Activated CD4-positive, alpha-beta T cell treated with anti-CD3 and anti-CD28 coated beads for 24 hours (primary cell): ENCODE results near the gene SSB.
"Not testable (repeated sequence)": the region's sequence is repeated elsewhere in the genome, so short reads cannot be mapped to it uniquely, and the experiment has no call there.

ENCODE experiments used
- DNase-seq, 2 donors: peaks; one replicate each; pipeline ENCODE4 v3.0.0-alpha.2; 2020; ENCODE audit warnings: low read depth in 2 of 2

The SSB gene

DNA sequence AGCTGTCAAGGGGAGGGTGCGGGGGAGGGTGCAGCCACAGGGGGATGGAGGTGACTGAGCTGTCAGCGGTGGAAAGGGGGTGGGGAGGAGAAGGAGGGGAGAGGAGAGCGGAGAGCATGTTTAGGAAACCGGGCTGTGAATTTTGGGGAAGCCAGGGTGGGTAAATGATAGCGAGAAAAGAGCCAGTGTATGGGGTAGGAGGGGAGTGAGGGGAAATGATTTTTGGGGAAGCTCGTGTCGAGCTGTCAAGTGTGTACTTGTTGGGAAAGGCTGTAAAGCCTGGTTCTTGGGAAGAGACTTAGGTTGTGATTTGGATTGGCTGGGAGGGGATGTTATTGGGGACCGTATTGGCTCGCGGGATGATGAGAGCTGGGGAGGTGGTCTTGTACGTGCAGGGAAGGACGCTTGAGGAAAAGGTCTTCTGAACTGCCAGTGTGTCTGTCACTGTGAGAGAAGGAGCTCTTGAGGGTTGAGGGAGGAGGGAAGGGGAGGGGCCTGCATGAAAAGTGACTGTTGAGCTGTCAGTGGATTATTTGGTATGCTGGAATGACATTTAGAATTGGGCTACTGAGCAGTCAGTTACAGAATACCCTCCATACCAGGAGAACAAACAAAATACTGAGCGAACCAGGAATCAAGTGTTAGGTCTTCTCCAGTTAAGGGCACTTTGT is 29.6 kb downstream of the SSB start:
- DNase-seq, result peak; percentile 28 to 44

DNA sequence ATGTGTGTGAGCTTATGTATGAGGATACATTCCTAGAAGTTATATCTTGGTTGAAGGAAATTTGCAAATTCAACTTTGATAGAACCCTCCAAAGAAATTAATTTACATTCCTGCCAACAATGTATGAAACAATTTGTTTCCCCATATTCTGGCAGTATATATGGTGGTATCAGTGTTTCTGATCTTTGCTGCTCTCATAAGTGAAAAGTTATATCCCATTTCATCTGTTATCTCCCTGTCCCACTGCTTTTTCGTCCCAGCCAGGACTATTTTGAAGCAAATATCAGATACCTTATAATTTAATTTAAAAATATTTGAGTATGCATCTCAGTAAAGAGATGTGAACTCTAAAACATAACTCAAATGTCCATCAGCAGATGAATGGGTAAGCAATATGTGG is 35.7 kb downstream of the SSB start:
- DNase-seq, result no peak

DNA sequence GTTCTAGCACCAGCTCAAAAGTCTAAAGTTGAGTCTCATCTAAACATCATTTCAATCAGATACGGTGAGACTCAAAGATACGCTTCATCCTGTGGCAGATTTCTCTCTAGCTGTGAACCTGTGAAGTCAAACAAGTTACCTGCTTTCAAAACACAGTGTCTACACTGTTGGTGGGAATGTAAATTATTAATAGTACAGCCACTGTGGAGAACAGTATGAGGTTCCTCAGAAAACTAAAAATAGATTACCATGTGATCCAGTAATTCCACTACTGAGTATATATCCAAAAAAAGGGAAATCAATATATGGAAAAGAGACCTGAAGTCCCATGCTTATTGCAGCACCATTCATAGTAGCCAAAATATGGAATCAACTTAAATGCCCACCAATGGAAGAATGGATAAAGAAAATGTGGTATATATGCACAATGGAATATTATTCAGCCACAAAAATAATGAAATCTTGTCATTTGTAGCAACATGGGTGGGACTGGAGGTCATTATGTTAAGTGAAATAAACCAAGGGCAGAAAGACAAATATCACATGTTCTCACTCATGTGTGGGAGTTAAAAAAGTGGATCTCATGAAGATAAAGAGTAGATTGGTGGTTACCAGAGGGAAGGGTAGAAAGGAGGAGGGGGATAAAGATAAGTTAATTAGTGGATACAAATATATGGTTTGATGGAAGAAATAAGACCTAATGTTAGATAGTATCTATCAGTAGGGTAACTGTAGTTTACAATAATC is 40.2 kb downstream of the SSB start:
- DNase-seq, result no peak

DNA sequence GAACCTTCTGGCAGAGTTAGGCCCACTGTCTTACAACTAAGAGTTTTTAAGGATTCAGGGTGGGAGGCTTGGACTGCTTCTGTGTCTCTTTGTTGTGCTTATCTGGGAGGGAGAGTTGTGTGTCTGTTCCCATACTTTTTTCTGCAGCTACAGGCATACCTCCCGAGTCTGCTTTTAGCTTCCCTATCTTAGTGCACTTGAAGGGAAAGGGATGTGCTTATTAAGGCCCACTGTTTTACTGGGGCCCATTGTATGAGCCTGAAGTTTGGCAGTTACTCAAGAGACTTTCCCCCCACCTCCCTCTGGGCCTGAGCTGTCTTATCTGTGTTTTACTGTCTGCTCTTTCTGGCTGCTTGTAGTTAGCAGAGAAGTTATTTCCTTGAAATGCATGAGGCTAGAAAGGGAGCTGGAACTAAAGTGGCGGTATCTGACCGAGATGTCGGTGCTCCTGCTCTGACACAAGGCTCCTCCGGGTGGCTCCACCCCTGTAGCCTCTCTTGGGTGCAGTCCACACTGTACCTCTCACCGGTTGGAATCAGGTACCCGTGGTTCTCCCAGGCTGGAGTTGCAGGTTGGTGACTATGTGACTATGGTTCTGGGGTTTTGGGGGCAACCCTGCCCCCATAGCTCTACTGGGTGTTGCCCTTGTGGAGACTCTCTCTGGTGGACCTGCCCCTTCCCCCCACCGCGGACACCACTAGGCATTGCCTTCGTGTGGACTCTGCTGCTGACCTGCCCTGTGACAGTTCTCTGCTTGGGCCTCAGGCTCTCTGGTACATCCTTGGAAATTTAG is 41.5 kb downstream of the SSB start:
- no peak for DNase-seq

DNA sequence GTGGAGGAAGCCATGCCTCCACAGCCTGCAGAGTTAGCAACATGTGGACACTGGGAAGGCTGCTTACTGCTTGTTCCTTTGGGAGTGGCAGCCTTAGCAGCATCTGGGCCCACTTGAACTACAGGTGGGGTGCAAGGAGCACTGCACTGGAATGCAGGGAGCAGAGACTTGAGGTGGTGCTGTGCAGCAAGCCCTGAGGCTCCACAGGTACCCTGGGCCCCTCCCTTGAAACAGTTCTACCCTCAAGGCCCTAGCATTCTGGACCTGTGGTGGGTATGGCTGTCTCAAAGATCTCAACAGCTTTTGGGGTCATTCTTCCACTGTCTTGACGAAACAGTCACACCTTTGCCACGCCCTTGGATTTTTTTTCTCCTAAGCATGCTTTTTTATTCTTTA is 42.1 kb downstream of the SSB start:
- DNase-seq, result no peak

DNA sequence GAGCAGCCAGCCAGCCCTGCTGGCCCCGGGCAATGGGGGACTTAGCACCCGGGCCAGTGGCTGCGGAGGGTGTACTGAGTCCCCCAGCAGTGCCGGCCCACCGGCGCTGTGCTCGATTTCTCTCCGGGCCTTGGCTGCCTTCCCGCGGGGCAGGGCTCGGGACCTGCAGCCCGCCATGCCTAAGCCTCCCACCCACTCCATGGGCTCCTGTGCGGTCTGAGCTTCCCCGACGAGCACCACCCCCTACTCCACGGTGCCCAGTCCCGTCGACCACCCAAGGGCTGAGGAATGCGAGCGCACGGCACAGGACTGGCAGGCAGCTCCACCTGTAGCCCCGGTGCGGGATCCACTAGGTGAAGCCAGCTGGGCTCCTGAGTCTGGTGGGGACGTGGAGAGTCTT is 43.0 kb downstream of the SSB start:
- not testable (repeated sequence) for DNase-seq

DNA sequence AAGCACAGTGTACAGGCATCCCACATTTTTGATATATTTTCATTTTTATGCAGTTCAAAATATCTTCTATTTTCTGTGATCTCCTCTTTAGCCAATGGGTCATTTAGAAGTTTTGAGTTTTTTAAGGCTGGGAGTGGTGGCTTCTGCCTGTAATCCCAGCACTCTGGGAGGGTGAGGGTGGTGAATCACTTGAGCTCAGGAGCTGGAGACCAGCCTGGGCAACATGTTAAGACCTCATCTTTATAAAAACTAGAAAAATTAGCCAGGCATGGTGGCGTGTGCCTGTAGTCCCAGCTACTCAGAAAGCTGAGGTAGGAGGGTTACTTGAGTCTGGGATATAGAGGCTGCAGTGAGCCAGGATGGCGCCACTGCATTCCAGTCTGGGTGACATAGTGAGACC is 46.3 kb downstream of the SSB start:
- DNase-seq, result no peak

DNA sequence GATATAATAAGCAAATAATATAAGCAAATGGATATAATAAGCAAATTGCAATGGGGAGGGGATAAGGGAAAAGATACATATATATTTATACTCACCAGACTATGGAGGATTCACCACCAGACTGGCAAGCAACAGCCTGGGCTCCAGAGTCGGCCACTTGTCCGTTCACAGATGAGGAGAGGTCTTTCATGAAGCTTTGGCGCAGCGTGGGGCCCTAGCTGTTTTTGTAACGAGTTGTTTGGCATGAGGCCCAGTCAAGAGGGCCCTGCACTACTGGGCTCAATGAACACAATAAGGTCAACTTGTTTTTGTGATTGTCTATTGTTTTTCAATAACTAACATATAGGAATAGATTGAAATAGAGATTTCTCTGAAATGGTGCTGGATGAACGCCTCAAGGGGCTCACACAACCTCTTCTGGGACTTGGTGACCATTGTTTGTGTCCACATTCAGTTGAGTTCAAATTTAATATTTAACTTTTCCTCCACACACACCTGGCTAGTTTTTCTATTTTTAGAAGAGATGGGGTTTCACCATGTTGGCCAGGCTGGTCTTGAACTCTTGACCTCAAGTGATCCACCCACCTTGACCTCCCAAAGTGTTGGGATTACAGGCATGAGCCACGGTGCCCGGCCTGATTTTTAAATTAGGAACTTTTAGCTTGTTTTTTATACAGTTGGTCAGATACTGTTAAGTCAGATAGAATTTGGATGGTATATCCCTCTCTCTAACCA is 50.5 kb downstream of the SSB start:
- not testable (repeated sequence) for DNase-seq

DNA sequence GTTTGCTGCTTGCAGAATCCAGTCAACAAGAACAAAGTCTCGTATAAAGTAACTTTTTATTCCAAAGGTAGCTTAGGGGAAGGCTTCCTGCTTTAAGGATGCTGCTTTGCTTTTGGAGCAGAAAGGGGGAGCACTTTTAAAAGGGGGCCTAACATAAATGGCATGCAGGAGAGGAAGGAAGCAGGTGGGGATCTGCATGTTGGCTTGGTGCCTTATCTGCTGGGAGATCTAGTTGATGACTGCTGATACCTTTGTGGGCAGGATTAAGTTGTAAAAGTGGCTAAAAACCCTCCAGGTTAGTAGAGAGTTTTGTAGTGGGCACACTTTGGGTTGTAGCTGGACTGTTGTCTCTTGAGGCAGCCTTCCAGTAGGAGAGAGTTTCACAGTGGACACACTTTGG is 51.0 kb downstream of the SSB start:
- DNase-seq, result no peak

DNA sequence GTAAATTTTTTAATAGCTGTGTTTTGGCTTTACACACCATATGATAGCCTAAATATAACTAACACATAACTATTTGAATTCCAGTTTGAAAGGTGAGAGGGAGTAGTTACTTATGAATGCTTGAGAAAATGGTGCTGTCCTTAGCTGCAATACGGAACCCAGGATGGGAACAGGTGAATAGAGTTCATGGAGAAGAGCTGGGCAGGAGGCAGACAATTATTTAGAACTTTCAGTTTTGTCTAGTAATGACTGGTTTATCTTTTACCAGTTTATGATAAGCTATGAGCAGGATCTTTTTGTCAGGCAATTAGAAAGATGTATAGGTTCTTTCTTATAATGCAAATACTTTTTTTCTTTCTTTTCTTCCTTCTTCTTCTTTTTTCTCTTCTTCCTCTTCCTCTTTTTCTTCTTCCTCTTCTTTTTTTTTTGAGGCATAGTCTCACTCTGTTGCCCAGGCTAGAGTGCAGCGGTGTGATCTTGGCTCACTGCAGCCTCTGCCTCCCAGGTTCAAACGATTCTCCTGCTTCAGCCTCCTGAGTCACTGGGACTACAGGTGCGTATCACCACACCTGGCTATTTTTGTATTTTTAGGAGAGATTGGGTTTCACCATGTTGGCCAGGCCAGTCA is 54.5 kb downstream of the SSB start:
- no peak for DNase-seq

DNA sequence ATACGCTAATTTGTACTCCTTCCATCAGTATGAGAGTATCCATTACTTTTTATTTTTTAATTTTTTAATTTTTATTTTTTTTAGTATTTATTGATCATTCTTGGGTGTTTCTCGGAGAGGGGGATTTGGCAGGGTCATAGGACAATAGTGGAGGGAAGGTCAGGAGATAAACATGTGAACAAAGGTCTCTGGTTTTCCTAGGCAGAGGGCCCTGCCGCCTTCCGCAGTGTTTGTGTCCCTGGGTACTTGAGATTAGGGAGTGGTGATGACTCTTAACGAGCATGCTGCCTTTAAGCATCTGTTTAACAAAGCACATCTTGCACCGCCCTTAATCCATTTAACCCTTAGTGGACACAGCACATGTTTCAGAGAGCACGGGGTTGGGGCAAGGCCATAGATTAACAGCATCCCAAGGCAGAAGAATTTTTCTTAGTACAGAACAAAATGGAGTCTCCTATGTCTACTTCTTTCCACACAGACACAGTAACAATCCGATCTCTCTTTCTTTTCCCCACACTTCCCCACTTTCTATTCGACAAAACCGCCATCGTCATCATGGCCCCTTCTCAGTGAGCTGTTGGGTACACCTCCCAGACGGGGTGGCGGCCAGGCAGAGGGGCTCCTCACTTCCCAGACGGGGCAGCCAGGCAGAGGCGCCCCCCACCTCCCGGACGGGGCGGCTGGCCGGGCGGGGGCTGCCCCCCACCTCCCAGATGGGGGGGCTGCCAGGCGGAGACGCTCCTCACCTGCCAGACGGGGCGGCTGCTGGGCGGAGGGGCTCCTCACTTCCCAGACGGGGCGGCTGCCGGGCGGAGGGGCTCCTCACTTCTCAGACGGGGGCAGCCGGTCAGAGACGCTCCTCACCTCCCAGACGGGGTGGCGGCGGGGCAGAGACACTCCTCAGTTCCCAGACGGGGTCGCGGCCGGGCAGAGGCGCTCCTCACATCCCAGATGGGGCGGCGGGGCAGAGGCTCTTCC is 56.9 kb downstream of the SSB start:
- DNase-seq, result not testable (repeated sequence)

DNA sequence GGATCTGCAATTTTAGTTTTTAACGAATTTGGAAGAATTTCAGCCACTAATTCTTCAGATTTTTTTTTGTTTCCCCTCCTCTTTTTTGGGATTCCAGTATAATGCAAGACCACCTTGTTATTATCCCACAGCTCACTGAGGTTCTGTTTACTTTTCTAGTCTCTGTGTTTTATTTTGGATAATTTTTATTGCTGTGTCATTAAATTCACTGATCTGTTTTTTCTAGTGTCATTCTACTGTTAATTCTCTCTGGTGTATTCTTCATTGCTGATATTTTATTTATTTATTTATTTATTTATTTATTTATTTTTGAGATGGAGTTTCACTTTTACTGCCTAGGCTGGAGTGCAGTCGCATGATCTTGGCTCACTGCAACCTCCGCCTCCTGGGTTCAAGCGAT is 60.8 kb downstream of the SSB start:
- no peak for DNase-seq

DNA sequence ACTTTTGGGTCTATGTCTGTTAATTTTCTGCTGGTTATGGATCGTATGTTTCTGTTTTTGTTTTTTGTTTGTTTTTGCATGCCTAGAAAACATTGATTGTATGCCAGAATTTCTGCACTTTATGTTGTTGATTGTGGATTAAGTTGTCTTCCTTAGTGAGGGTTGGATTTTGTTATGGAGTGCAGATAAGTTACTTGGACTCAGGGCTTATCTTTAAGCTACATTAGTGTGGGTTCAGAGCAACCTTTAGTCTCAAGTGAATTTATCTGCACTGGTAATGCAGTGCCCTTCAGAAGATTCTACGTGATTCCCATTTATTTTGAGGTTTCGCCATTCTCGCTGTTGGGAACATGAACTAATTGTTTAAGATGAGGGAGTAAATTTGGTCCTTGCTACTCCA is 61.5 kb downstream of the SSB start:
- DNase-seq, result no peak
